GM23338 (cell line): ENCODE measurements around the gene AKAP10. TPM values are rescaled to one million over a fixed set of nuclear protein-coding genes. Genes with fewer than 3 reads are reported as not detected.

ENCODE experiments used
- ATAC-seq: fragments of 200-7000 bp; cut with Tn5 transposase; 3 replicates; pipeline ENCODE4 v1.9.1; 2020
- DNase-seq: peaks from one replicate; pipeline ENCODE4 v3.0.0-alpha.2; 2015; ENCODE audit warnings: low spot score
- H2AFZ ChIP-seq: fragments of 200-600 bp; sonication (generic); 2 replicates; pipeline ENCODE4 v1.8.0; 2016; ENCODE audit warnings: antibody characterized with exemption, mild to moderate bottlenecking, moderate library complexity
- H3F3A ChIP-seq: fragments of 200-600 bp; sonication (generic); replicated peaks from 2 replicates; pipeline ENCODE4 v1.8.0; 2017; ENCODE audit warnings: antibody characterized with exemption, mixed run types, low read depth
- H3K27ac ChIP-seq: fragments of 200-600 bp; sonication (generic); 2 replicates; pipeline ENCODE4 v1.6.1; 2016; ENCODE audit warnings: low read depth
- H3K27me3 ChIP-seq: fragments of 200-600 bp; sonication (generic); 2 replicates; pipeline ENCODE4 v1.8.0; 2016; ENCODE audit warnings: mild to moderate bottlenecking, mixed run types, moderate library complexity; ENCODE audit not compliant: insufficient read depth
- H3K36me3 ChIP-seq: fragments of 200-600 bp; sonication (generic); 2 replicates; pipeline ENCODE4 v1.8.0; 2016; ENCODE audit warnings: mild to moderate bottlenecking; ENCODE audit not compliant: insufficient read depth
- H3K4me1 ChIP-seq: fragments of 200-600 bp; sonication (generic); 2 replicates; pipeline ENCODE4 v1.8.0; 2016; ENCODE audit warnings: mild to moderate bottlenecking, moderate library complexity; ENCODE audit not compliant: insufficient read depth
- H3K4me2 ChIP-seq: fragments of 200-600 bp; sonication (generic); 2 replicates; pipeline ENCODE4 v1.7.1; 2017; ENCODE audit warnings: mixed run types
- H3K4me3 ChIP-seq: fragments of 200-600 bp; sonication (generic); 2 replicates; pipeline ENCODE4 v1.6.1; 2016; ENCODE audit warnings: mixed run types
- H3K79me2 ChIP-seq: fragments of 200-600 bp; sonication (generic); replicated peaks from 2 replicates; pipeline ENCODE4 v1.8.0; 2017; ENCODE audit warnings: mild to moderate bottlenecking; ENCODE audit not compliant: insufficient read depth
- H3K9me2 ChIP-seq: fragments of 200-600 bp; sonication (generic); 2 replicates; pipeline ENCODE4 v1.8.0; 2017; ENCODE audit not compliant: insufficient read depth
- H4K20me1 ChIP-seq: fragments of 200-600 bp; sonication (generic); replicated peaks from 2 replicates; pipeline ENCODE4 v1.8.0; 2017; ENCODE audit warnings: mild to moderate bottlenecking; ENCODE audit not compliant: insufficient read depth
- H3K27ac Mint-ChIP-seq: 2 replicates; pipeline ENCODE4 v1.8.0; 2020; ENCODE audit warnings: inconsistent platforms, mild to moderate bottlenecking, moderate library complexity, mixed read lengths
- H3K27me3 Mint-ChIP-seq: 3 replicates; pipeline ENCODE4 v1.8.0; 2022; ENCODE audit warnings: low read depth, mild to moderate bottlenecking, moderate library complexity, mixed read lengths, inconsistent platforms; ENCODE audit not compliant: insufficient read depth, poor library complexity
- H3K36me3 Mint-ChIP-seq: 3 replicates; pipeline ENCODE4 v1.8.0; 2021; ENCODE audit warnings: low read depth, mild to moderate bottlenecking, inconsistent platforms, moderate library complexity, mixed read lengths
- H3K4me1 Mint-ChIP-seq: 3 replicates; pipeline ENCODE4 v1.8.0; 2020; ENCODE audit warnings: mild to moderate bottlenecking, inconsistent platforms, mixed read lengths
- H3K4me3 Mint-ChIP-seq: 3 replicates; pipeline ENCODE4 v1.8.0; 2021; ENCODE audit warnings: moderate library complexity, mild to moderate bottlenecking, inconsistent platforms, mixed read lengths
- H3K9me3 Mint-ChIP-seq: 3 replicates; pipeline ENCODE4 v1.8.0; 2020; ENCODE audit warnings: moderate library complexity, mild to moderate bottlenecking, inconsistent platforms, mixed read lengths
- CREB1 ChIP-seq: fragments of 250-450 bp; sonication (Bioruptor Pico); IDR thresholded peaks from 2 replicates; pipeline ENCODE4 v1.5.0; 2020; ENCODE audit warnings: low read depth, mild to moderate bottlenecking, moderate library complexity
- EZH2 ChIP-seq: fragments of 200-600 bp; sonication (generic); IDR thresholded peaks from one replicate; pipeline ENCODE4 v1.8.0; 2017; ENCODE audit warnings: antibody characterized with exemption, mild to moderate bottlenecking, low read depth; ENCODE audit not compliant: unreplicated experiment
- EZH2phosphoT487 ChIP-seq: fragments of 200-600 bp; sonication (generic); IDR thresholded peaks from one replicate; pipeline ENCODE4 v1.8.1; 2018; ENCODE audit warnings: antibody characterized with exemption; ENCODE audit not compliant: unreplicated experiment
- JUNB ChIP-seq: IDR thresholded peaks from one replicate; pipeline ENCODE4 v1.6.1; 2016; ENCODE audit warnings: antibody characterized with exemption; ENCODE audit not compliant: unreplicated experiment
- NANOG ChIP-seq: IDR thresholded peaks from 2 replicates; pipeline ENCODE4 v1.6.1; 2016; ENCODE audit warnings: antibody characterized with exemption, borderline replicate concordance
- POLR2AphosphoS5 ChIP-seq: IDR thresholded peaks from 2 replicates; pipeline ENCODE4 v1.6.1; 2016; ENCODE audit warnings: antibody characterized with exemption, low read depth
- STAT1 ChIP-seq: IDR thresholded peaks from one replicate; pipeline ENCODE4 v1.6.1; 2016; ENCODE audit warnings: antibody characterized with exemption; ENCODE audit not compliant: unreplicated experiment
- ZNF114 ChIP-seq: fragments of 250-450 bp; sonication (Bioruptor Pico); IDR thresholded peaks from 2 replicates; pipeline ENCODE4 v1.5.0; 2020; ENCODE audit warnings: mild to moderate bottlenecking, moderate library complexity
- ZNF331 ChIP-seq: fragments of 250-450 bp; sonication (Bioruptor Pico); IDR thresholded peaks from 2 replicates; pipeline ENCODE4 v1.5.0; 2020; ENCODE audit warnings: low read depth, mild to moderate bottlenecking, moderate library complexity
- polyA plus RNA-seq: library from polyadenylated mRNA; unstranded; fragments of >200 nt; fragmentation: Nextera tagmentation; extraction: Ambion mirVana; gene quantifications from 2 replicates; pipeline ENCODE4 v1.2.1, GENCODE V29; 2016
- total RNA-seq: library from RNA; depleted of rRNA; stranded (reverse); fragments of >200 nt; shearing (Covaris generic); gene quantifications from 2 replicates; pipeline ENCODE4 v1.2.3, GENCODE V29; 2014
- TF ChIP-seq, protein P1 (sequence below), 2 experiments: fragments of 200-600 bp in 1 of 2; sonication (generic) in 1 of 2; conservative IDR thresholded peaks; 2 replicates each; pipeline versions ENCODE4 v1.5.1 to v1.6.1; 2016 to 2017; ENCODE audit warnings: antibody characterized with exemption in 2 of 2, low read depth in 2 of 2, mild to moderate bottlenecking in 2 of 2, moderate library complexity in 1 of 2
- TF ChIP-seq, protein P2 (sequence below): fragments of 250-450 bp; sonication (Bioruptor Pico); IDR thresholded peaks from 2 replicates; pipeline ENCODE4 v1.5.0; 2020; ENCODE audit warnings: mild to moderate bottlenecking, moderate library complexity
- TF ChIP-seq, protein P3 (sequence below): IDR thresholded peaks from 2 replicates; pipeline ENCODE4 v1.6.1; 2016; ENCODE audit warnings: antibody characterized with exemption
- TF ChIP-seq, protein P4 (sequence below): IDR thresholded peaks from one replicate; pipeline ENCODE4 v1.6.1; 2018; ENCODE audit warnings: antibody characterized with exemption; ENCODE audit not compliant: unreplicated experiment

The AKAP10 gene
- total and polyA plus RNA-seq, 2 experiments from 2014 or later, result 16.7 to 25.9 TPM

DNA sequence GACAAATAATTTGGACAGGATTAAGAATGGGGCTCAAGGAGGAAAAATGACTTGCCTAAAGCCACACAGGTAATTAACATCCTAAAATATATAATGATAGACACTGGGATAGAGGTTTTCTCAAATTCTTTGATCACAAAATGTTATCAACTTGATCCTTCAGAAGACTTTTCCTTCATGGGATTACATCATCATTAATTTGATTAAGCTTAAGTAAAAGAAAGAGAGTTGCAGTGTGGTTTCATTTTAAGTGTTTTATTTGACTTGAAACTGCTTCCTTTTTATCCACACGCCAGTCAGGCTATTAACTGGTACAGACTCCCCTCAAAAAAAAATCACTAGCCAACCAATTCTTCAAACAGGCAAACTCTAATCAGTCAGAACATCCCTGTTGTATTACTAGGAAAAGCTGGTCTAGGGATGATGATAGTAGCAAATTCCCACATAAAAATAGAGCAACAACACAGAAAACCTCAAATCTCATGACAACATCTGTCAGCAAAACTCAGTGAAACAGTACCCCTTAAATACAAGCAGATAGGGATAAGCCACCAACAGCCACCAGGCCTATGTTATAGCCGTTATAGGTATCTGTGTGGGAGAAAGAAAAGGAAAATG, 32.5 kb downstream of the AKAP10 start:
- Histone ChIP-seq H3K4me1 (0 out of 2 replicates have a peak, but pooled peaks cover 7% of the 10 kb centered on the region), H3K36me3 (peaks cover 4% of the 10 kb centered on the region), H3F3A (no peaks in the 10 kb centered on the region), H4K20me1 (peaks cover 23% of the 10 kb centered on the region; the same call in 1 of the 2 replicates), H3K27ac (0 out of 2 replicates have a peak overlapping the region, but pooled peaks have one; percentile 22), H3K27me3 (no peaks in the 10 kb centered on the region), H2AFZ (no peak overlapping the region), H3K4me2 (no peak overlapping the region), H3K79me2 (peaks cover 49% of the 10 kb centered on the region), H3K9me2 (no peaks in the 10 kb centered on the region), H3K4me3 (no peak overlapping the region)
- Mint-ChIP-seq H3K27me3 (peaks cover 5% of the 10 kb centered on the region), H3K9me3 (0 out of 3 replicates have a peak, but pooled peaks cover 2% of the 10 kb centered on the region), H3K4me3 (no peak overlapping the region), H3K27ac (no peak overlapping the region), H3K36me3 (peaks cover 29% of the 10 kb centered on the region), H3K4me1 (peaks cover 30% of the 10 kb centered on the region)
- no peak for DNase-seq
- TF ChIP-seq NANOG (no peak), EZH2phosphoT487 (no peak), EZH2 (no peak), JUNB (no peak), ZNF331 (CRISPR knock-in tag) (no peak), CREB1 (CRISPR knock-in tag) (no peak), STAT1 (no peak), ZNF114 (CRISPR knock-in tag) (no peak), POLR2AphosphoS5 (no peak)
- TF ChIP-seq, protein P1, sequence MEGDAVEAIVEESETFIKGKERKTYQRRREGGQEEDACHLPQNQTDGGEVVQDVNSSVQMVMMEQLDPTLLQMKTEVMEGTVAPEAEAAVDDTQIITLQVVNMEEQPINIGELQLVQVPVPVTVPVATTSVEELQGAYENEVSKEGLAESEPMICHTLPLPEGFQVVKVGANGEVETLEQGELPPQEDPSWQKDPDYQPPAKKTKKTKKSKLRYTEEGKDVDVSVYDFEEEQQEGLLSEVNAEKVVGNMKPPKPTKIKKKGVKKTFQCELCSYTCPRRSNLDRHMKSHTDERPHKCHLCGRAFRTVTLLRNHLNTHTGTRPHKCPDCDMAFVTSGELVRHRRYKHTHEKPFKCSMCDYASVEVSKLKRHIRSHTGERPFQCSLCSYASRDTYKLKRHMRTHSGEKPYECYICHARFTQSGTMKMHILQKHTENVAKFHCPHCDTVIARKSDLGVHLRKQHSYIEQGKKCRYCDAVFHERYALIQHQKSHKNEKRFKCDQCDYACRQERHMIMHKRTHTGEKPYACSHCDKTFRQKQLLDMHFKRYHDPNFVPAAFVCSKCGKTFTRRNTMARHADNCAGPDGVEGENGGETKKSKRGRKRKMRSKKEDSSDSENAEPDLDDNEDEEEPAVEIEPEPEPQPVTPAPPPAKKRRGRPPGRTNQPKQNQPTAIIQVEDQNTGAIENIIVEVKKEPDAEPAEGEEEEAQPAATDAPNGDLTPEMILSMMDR (conservative IDR thresholded peaks at IDR 0.05; ENCODE audit: low read depth in 2 of 2), result no peak
- TF ChIP-seq, protein P2, sequence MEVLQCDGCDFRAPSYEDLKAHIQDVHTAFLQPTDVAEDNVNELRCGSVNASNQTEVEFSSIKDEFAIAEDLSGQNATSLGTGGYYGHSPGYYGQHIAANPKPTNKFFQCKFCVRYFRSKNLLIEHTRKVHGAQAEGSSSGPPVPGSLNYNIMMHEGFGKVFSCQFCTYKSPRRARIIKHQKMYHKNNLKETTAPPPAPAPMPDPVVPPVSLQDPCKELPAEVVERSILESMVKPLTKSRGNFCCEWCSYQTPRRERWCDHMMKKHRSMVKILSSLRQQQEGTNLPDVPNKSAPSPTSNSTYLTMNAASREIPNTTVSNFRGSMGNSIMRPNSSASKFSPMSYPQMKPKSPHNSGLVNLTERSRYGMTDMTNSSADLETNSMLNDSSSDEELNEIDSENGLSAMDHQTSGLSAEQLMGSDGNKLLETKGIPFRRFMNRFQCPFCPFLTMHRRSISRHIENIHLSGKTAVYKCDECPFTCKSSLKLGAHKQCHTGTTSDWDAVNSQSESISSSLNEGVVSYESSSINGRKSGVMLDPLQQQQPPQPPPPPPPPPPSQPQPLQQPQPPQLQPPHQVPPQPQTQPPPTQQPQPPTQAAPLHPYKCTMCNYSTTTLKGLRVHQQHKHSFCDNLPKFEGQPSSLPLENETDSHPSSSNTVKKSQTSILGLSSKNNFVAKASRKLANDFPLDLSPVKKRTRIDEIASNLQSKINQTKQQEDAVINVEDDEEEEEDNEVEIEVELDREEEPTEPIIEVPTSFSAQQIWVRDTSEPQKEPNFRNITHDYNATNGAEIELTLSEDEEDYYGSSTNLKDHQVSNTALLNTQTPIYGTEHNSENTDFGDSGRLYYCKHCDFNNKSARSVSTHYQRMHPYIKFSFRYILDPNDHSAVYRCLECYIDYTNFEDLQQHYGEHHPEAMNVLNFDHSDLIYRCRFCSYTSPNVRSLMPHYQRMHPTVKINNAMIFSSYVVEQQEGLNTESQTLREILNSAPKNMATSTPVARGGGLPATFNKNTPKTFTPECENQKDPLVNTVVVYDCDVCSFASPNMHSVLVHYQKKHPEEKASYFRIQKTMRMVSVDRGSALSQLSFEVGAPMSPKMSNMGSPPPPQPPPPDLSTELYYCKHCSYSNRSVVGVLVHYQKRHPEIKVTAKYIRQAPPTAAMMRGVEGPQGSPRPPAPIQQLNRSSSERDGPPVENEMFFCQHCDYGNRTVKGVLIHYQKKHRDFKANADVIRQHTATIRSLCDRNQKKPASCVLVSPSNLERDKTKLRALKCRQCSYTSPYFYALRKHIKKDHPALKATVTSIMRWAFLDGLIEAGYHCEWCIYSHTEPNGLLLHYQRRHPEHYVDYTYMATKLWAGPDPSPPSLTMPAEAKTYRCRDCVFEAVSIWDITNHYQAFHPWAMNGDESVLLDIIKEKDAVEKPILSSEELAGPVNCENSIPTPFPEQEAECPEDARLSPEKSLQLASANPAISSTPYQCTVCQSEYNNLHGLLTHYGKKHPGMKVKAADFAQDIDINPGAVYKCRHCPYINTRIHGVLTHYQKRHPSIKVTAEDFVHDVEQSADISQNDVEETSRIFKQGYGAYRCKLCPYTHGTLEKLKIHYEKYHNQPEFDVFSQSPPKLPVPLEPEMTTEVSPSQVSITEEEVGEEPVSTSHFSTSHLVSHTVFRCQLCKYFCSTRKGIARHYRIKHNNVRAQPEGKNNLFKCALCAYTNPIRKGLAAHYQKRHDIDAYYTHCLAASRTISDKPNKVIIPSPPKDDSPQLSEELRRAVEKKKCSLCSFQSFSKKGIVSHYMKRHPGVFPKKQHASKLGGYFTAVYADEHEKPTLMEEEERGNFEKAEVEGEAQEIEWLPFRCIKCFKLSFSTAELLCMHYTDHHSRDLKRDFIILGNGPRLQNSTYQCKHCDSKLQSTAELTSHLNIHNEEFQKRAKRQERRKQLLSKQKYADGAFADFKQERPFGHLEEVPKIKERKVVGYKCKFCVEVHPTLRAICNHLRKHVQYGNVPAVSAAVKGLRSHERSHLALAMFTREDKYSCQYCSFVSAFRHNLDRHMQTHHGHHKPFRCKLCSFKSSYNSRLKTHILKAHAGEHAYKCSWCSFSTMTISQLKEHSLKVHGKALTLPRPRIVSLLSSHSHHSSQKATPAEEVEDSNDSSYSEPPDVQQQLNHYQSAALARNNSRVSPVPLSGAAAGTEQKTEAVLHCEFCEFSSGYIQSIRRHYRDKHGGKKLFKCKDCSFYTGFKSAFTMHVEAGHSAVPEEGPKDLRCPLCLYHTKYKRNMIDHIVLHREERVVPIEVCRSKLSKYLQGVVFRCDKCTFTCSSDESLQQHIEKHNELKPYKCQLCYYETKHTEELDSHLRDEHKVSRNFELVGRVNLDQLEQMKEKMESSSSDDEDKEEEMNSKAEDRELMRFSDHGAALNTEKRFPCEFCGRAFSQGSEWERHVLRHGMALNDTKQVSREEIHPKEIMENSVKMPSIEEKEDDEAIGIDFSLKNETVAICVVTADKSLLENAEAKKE (CRISPR knock-in tag), result no peak
- TF ChIP-seq, protein P3, sequence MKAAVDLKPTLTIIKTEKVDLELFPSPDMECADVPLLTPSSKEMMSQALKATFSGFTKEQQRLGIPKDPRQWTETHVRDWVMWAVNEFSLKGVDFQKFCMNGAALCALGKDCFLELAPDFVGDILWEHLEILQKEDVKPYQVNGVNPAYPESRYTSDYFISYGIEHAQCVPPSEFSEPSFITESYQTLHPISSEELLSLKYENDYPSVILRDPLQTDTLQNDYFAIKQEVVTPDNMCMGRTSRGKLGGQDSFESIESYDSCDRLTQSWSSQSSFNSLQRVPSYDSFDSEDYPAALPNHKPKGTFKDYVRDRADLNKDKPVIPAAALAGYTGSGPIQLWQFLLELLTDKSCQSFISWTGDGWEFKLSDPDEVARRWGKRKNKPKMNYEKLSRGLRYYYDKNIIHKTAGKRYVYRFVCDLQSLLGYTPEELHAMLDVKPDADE, result no peak
- TF ChIP-seq, protein P4, sequence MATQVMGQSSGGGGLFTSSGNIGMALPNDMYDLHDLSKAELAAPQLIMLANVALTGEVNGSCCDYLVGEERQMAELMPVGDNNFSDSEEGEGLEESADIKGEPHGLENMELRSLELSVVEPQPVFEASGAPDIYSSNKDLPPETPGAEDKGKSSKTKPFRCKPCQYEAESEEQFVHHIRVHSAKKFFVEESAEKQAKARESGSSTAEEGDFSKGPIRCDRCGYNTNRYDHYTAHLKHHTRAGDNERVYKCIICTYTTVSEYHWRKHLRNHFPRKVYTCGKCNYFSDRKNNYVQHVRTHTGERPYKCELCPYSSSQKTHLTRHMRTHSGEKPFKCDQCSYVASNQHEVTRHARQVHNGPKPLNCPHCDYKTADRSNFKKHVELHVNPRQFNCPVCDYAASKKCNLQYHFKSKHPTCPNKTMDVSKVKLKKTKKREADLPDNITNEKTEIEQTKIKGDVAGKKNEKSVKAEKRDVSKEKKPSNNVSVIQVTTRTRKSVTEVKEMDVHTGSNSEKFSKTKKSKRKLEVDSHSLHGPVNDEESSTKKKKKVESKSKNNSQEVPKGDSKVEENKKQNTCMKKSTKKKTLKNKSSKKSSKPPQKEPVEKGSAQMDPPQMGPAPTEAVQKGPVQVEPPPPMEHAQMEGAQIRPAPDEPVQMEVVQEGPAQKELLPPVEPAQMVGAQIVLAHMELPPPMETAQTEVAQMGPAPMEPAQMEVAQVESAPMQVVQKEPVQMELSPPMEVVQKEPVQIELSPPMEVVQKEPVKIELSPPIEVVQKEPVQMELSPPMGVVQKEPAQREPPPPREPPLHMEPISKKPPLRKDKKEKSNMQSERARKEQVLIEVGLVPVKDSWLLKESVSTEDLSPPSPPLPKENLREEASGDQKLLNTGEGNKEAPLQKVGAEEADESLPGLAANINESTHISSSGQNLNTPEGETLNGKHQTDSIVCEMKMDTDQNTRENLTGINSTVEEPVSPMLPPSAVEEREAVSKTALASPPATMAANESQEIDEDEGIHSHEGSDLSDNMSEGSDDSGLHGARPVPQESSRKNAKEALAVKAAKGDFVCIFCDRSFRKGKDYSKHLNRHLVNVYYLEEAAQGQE, result no peak
- ATAC-seq, result no peak
